ENCODE results near the gene SPOCK1.

SPOCK1 gene

GRCh38 chr5:137291436-137291835, 207.7 kb downstream of the SPOCK1 start:
- H3K4me3 ChIP-seq (replicated peaks in 1 of 2; ENCODE audit: low read depth in 2 of 2, low read length in 2 of 2), result no peak overlapping the region
- TF ChIP-seq, protein P1, sequence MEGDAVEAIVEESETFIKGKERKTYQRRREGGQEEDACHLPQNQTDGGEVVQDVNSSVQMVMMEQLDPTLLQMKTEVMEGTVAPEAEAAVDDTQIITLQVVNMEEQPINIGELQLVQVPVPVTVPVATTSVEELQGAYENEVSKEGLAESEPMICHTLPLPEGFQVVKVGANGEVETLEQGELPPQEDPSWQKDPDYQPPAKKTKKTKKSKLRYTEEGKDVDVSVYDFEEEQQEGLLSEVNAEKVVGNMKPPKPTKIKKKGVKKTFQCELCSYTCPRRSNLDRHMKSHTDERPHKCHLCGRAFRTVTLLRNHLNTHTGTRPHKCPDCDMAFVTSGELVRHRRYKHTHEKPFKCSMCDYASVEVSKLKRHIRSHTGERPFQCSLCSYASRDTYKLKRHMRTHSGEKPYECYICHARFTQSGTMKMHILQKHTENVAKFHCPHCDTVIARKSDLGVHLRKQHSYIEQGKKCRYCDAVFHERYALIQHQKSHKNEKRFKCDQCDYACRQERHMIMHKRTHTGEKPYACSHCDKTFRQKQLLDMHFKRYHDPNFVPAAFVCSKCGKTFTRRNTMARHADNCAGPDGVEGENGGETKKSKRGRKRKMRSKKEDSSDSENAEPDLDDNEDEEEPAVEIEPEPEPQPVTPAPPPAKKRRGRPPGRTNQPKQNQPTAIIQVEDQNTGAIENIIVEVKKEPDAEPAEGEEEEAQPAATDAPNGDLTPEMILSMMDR (IDR thresholded peaks at IDR 0.05; ENCODE audit: low read depth, low read length), result no peak
- no peak for DNase-seq (ENCODE audit: low read depth in 2 of 2)

DNA sequence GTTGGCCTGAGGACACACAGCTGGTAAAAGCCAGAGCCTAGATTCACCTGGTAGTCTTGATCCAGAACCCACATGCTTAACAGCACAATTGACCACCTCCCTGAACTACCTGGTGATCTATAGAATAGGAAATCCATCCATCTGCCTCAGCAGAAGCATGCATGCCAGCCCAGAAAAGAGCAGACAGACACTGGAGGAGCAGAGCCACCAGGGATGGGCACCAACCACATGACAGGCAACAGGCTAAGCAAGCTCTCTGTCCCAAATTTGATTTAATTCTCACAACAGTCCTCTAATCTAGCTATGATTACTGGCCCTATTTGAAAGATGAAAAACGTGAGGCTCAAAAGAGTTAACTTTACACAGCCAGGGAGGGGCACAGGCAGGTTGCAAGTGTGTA, 208.1 kb downstream of the SPOCK1 start:
- TF ChIP-seq, protein P1 (IDR thresholded peaks at IDR 0.05; ENCODE audit: low read depth, low read length), result no peak
- DNase-seq (ENCODE audit: low read depth in 2 of 2), result no peak
- H3K4me3 ChIP-seq (replicated peaks in 1 of 2; ENCODE audit: low read depth in 2 of 2, low read length in 2 of 2), result no peak overlapping the region

DNA sequence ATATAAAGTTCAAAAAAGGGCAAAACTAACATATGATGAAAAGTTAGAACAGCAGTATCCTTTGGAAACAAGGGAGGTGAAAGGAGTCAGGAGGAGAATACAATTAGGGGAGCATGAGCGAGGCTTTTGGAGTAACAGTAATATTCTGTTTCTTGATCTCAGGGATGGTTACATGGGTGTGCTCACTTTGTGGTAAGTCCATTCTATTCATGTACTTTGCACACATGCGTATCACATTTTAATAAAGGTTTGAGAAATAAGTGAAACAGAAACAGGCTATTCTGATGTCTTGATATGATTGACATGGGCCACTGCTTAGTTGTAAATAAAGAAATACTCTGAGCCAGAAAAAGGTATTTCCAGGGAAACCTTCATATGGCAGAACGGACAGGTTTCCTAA, 208.8 kb downstream of the SPOCK1 start:
- no peak for DNase-seq (ENCODE audit: low read depth in 2 of 2)
- no peak overlapping the region for H3K4me3 ChIP-seq (replicated peaks in 1 of 2; ENCODE audit: low read depth in 2 of 2, low read length in 2 of 2)
- TF ChIP-seq, protein P1 (IDR thresholded peaks at IDR 0.05; ENCODE audit: low read depth, low read length), result no peak

DNA sequence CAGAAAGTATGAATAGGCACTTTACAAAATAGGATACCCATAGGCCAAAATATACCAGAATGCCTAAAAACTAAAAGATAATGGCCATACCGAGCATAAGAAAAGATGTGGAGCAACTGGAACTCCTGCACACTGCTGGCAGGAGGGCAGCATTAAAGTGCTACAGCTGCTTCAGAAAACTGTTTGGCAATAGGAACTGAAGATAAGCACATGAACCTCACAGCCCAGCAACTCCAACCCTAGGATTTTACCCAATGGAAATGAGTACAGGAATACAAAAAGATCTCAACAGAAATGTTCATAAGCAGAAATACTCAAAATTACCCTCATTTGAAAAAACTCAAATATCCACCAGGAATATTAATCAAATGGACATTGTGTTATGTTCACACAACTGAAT, 209.3 kb downstream of the SPOCK1 start:
- H3K4me3 ChIP-seq (replicated peaks in 1 of 2; ENCODE audit: low read depth in 2 of 2, low read length in 2 of 2), result no peak overlapping the region
- TF ChIP-seq, protein P1 (IDR thresholded peaks at IDR 0.05; ENCODE audit: low read depth, low read length), result no peak
- DNase-seq (ENCODE audit: low read depth in 2 of 2), result peak in 1 of 2 donors; percentile 55

DNA sequence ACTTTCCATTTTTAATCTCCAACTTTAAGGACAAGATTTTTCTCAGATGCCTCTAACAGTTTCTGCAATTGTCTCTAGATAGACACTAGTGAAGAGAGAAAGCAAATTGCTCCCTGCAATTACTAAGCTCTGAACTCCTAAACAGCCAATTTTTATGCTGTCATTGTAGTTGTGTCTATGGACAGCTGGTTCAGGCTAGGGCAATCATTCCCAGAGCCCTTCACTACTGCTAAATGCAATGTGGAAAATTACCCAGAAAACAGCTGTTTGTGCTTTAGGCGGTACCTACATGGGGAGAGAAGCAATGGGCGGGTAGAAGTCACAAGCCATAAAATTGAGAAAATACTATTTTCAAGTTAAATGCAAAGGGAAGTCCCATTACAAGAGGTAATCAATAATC, 211.6 kb downstream of the SPOCK1 start:
- TF ChIP-seq, protein P1 (IDR thresholded peaks at IDR 0.05; ENCODE audit: low read depth, low read length), result no peak
- no peak overlapping the region for H3K4me3 ChIP-seq (replicated peaks in 1 of 2; ENCODE audit: low read depth in 2 of 2, low read length in 2 of 2)
- no peak for DNase-seq (ENCODE audit: low read depth in 2 of 2)

DNA sequence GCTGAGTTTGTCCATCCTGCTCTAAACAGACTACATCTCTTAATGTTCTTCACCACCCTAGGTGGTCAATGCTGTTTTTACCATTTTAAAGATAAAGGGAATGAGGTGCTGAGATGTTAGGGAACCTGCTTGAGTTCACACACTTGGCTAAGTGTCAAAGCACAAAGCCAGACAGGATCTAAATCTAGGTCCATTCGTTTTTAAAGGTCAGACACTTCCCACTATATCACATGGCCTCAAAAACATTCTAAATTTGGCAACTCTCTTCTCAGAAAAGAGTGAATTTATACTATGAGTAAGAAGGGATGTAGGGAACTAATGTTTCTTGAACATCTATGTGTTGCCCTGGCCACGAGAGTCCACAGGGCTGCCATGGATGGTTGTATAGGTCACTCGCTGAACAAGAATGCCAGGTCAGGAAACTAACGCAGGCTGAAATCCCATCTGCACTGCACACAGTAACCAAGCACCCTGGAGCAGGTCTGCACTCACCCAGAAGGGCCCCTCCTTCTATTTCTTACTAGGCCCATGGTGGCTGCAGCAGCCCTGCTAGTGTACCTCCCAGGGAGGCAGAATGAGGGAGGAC, 213.0 kb downstream of the SPOCK1 start:
- DNase-seq (ENCODE audit: low read depth in 2 of 2), result peak; percentile 39 to 47
- TF ChIP-seq, protein P1 (IDR thresholded peaks at IDR 0.05; ENCODE audit: low read depth, low read length), result no peak
- no peak overlapping the region for H3K4me3 ChIP-seq (replicated peaks in 1 of 2; ENCODE audit: low read depth in 2 of 2, low read length in 2 of 2)

DNA sequence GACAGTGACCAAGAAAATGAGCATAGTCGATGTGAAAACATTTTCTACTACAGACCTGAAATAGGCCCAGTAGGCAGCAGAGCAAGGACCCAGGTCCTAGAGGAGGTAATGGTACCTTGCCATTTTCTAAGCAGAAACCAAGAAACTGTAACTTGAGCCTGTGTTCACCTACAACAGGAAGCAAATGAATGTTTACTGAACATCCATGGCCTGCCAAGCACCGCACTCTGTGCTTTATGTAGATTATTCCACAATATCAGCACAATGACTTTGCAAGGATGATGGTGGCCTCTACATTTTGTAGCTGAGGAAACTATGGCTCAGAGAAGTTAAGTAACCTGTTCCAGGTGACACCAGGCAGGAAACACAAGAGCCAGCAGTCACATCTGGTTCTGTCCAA, 215.3 kb downstream of the SPOCK1 start:
- TF ChIP-seq, protein P1 (IDR thresholded peaks at IDR 0.05; ENCODE audit: low read depth, low read length), result no peak
- H3K4me3 ChIP-seq (replicated peaks in 1 of 2; ENCODE audit: low read depth in 2 of 2, low read length in 2 of 2), result no peak overlapping the region
- DNase-seq (ENCODE audit: low read depth in 2 of 2), result no peak

Measured in cardiac fibroblast (primary cell).